GM21723 (cell line): ENCODE data around the gene ENOX1.

Source experiments
- ATAC-seq: cut with Tn5 transposase; IDR thresholded peaks from one replicate; pipeline ENCODE4 v1.9.1; 2021; ENCODE audit warnings: mild to moderate bottlenecking, moderate library complexity; ENCODE audit not compliant: unreplicated experiment

ENOX1 gene

GRCh38 chr13:43397111-43397510 lies 389.7 kb downstream of the ENOX1 start:
- ATAC-seq = no peak

GRCh38 chr13:43391036-43391435 lies 395.7 kb downstream of the ENOX1 start:
- ATAC-seq = peak; percentile 12

- peak; percentile 83 for ATAC-seq
These were observed 396.2 kb downstream of the ENOX1 start for GRCh38 chr13:43390619-43391018.

- ATAC-seq = peak; percentile 16
These were observed 396.8 kb downstream of the ENOX1 start for GRCh38 chr13:43389983-43390382.

GRCh38 chr13:43389573-43389972 lies 397.2 kb downstream of the ENOX1 start:
- ATAC-seq = no peak

GRCh38 chr13:43388282-43389034 lies 398.3 kb downstream of the ENOX1 start:
- no peak for ATAC-seq

- no peak for ATAC-seq
These were observed 398.9 kb downstream of the ENOX1 start for GRCh38 chr13:43387880-43388279.

- ATAC-seq = no peak
These were observed 403.1 kb downstream of the ENOX1 start for GRCh38 chr13:43383498-43384165.

- ATAC-seq = no peak
These were observed 407.0 kb downstream of the ENOX1 start for GRCh38 chr13:43379738-43380137.

- ATAC-seq = no peak
These were observed 408.8 kb downstream of the ENOX1 start for GRCh38 chr13:43377973-43378372.

- no peak for ATAC-seq
These were observed 409.6 kb downstream of the ENOX1 start for GRCh38 chr13:43377149-43377548.

- ATAC-seq = no peak
These were observed 410.2 kb downstream of the ENOX1 start for GRCh38 chr13:43376596-43376995.

GRCh38 chr13:43375797-43376465 lies 410.8 kb downstream of the ENOX1 start:
- no peak for ATAC-seq

- no peak for ATAC-seq
These were observed 412.2 kb downstream of the ENOX1 start for GRCh38 chr13:43374621-43375020.

- ATAC-seq = no peak
These were observed 413.4 kb downstream of the ENOX1 start for GRCh38 chr13:43373400-43373799.

- no peak for ATAC-seq
These were observed 415.9 kb downstream of the ENOX1 start for GRCh38 chr13:43370842-43371241.

GRCh38 chr13:43369319-43369718 lies 417.5 kb downstream of the ENOX1 start:
- ATAC-seq = no peak

- no peak for ATAC-seq
These were observed 418.8 kb downstream of the ENOX1 start for GRCh38 chr13:43368003-43368402.

GRCh38 chr13:43365039-43365344 lies 421.8 kb downstream of the ENOX1 start:
- ATAC-seq = no peak

- no peak for ATAC-seq
These were observed 422.3 kb downstream of the ENOX1 start for GRCh38 chr13:43364210-43365038.
